Adrenal gland (tissue), 12 donors: ENCODE results near the gene MED12L. TPM values are rescaled to one million over a fixed set of nuclear protein-coding genes. Genes with fewer than 3 reads are reported as not detected.
A peak's percentile ranks its signal among the peaks of the same experiment; 100 is the strongest.

ENCODE experiments used
- DNase-seq, 7 donors: peaks; one replicate each; pipeline ENCODE4 v3.0.0-alpha.2; 2019 to 2020
- H3K27ac ChIP-seq, 5 donors: fragments of 200-600 bp; sonication (generic) in 4 of 5; 1 replicate in 3 of 5; 2 replicates in 2 of 5; pipeline versions ENCODE4 v1.5.1 to v1.8.0; 2016 to 2020; ENCODE audit warnings: mild to moderate bottlenecking in 1 of 5
- H3K27me3 ChIP-seq: fragments of 200-600 bp; 2 replicates; pipeline ENCODE4 v1.8.0; 2021
- H3K36me3 ChIP-seq, 2 donors: fragments of 200-600 bp; replicated peaks in 1 of 2; 1 replicate in 1 of 2; 2 replicates in 1 of 2; pipeline versions ENCODE4 v1.5.1 to v1.8.0; 2018 to 2022
- H3K4me1 ChIP-seq, 2 donors: fragments of 200-600 bp; replicated peaks in 1 of 2; 1 replicate in 1 of 2; 2 replicates in 1 of 2; pipeline versions ENCODE4 v1.5.1 to v1.8.0; 2018 to 2021
- H3K4me3 ChIP-seq, 4 donors: fragments of 200-600 bp; sonication (generic) in 3 of 4; one replicate each; pipeline ENCODE4 v1.5.1; 2016 to 2018
- H3K9me3 ChIP-seq, 3 donors: fragments of 200-600 bp; sonication (generic) in 1 of 3; replicated peaks in 1 of 3; 1 replicate in 2 of 3; 2 replicates in 1 of 3; pipeline versions ENCODE4 v1.5.1 to v1.8.0; 2016 to 2021
- CTCF ChIP-seq, 6 experiments: fragments of 450-650 bp in 4 of 6; fragments of 200-600 bp in 2 of 6; sonication (generic) in 1 of 6; IDR thresholded peaks; 1 replicate in 5 of 6; 2 replicates in 1 of 6; pipeline versions ENCODE4 v1.5.1 to v1.8.0; 2016 to 2021; ENCODE audit warnings: antibody characterized with exemption in 6 of 6, mild to moderate bottlenecking in 2 of 6, moderate library complexity in 1 of 6
- POLR2A ChIP-seq, 2 donors: fragments of 450-650 bp; IDR thresholded peaks; one replicate each; pipeline ENCODE4 v1.6.1; 2017; ENCODE audit warnings: antibody characterized with exemption in 2 of 2, mild to moderate bottlenecking in 2 of 2, moderate library complexity in 1 of 2
- WGBS, 4 donors: extraction: QIAGEN DNeasy Blood & Tissue Kit in 2 of 4; methylation state at CpG; one replicate each; pipeline versions ENCODE4 v1.1.5 to v1.1.7; 2013 to 2017; 5-methylcytosine and 5-hydroxymethylcytosine counted together
- intact Hi-C, 2 donors: fragments of 100-400 bp; cut with DNase I; formaldehyde crosslinking; loops; one replicate each; pipeline versions ENCODE4 v1.14.1 to v1.15.0; 2022 to 2023
- polyA plus RNA-seq, 3 donors: library from polyadenylated mRNA; stranded (reverse); fragments of 200-250 nt in 2 of 3; fragments of 350-450 nt in 1 of 3; fragmentation: Illumina TruSeq in 1 of 3; extraction: RNeasy Lipid Tissue Mini Kit (QIAGEN cat#74804) in 1 of 3; gene quantifications; one replicate each; pipeline ENCODE4 v1.2.3, GENCODE V29; 2013 to 2014
- total RNA-seq, 9 donors: library from RNA; depleted of rRNA in 4 of 9; stranded (reverse); fragments of >200 nt in 4 of 9; fragments of 120-200 nt in 1 of 9; fragmentation: NEBNext Ultra II Directional in 1 of 9; extraction: Animal tissue kit (Norgen Biotek cat#: 25700) in 1 of 9; gene quantifications; one replicate each; pipeline versions ENCODE4 v1.1.0 to v1.2.4, GENCODE V29; 2013 to 2023
- donor health status: healthy with polysubstance abuse.
- donor health status: Bipolar disorder and iron deficiency.
- donor health status: DM: yes; HTN: yes; CAD: no.
- donor health status: DM: no; HTN: no; CAD: no.
- donor health status: DM: no; HTN: no; CAD: no.
- donor health status: DM: yes; HTN: yes; CAD: no.

Gene MED12L
- total and polyA plus RNA-seq, 12 donors = 0.77 to 25.0 (median 6.3) TPM

- no peak for DNase-seq
- H3K4me1 ChIP-seq = no peaks in the 10 kb centered on the region
- no peaks in the 10 kb centered on the region for H3K36me3 ChIP-seq
- H3K4me3 ChIP-seq = no peak overlapping the region
- H3K27me3 ChIP-seq = no peaks in the 10 kb centered on the region
- WGBS, 4 donors = 85 to 89% (median 87%) methylated on average over 6 of the region's 6 CpGs
- intact Hi-C loops = no loop called here
- H3K9me3 ChIP-seq = no peaks in the 10 kb centered on the region
- no peak overlapping the region for H3K27ac ChIP-seq
- TF ChIP-seq CTCF (IDR thresholded peaks at IDR 0.05) (no peak), POLR2A (IDR thresholded peaks at IDR 0.05) (no peak)
These were observed 191.2 kb downstream of the MED12L start for GRCh38 chr3:151276687-151277042.

GRCh38 chr3:151278230-151278629 is 192.8 kb downstream of the MED12L start, which contains the start of gene P2RY14:
P2RY14 (minus strand) TSS chr3:151278542; CDS start chr3:151214316, 64,226 bp downstream.
- DNase-seq = no peak
- Histone ChIP-seq H3K27ac (no peak within 1 kb of the TSS), H3K4me3 (no peak within 1 kb of the TSS), H3K9me3 (no peaks in the 10 kb centered on the region), H3K27me3 (no peaks in the 10 kb centered on the region), H3K4me1 (peaks cover 0 to 5% of the 10 kb centered on the region in 2 donors), H3K36me3 (no peaks in the 10 kb centered on the region)
- WGBS, 4 donors = 53 to 72% (median 68%) methylated on average over 4 of the region's 4 CpGs
- intact Hi-C loops = no loop called here
- TF ChIP-seq CTCF (IDR thresholded peaks at IDR 0.05) (no peak), POLR2A (IDR thresholded peaks at IDR 0.05) (no peak)

- no peak for TF ChIP-seq POLR2A (IDR thresholded peaks at IDR 0.05)
- TF ChIP-seq CTCF (IDR thresholded peaks at IDR 0.05) = no peak
- Histone ChIP-seq H3K4me3 (no peak overlapping the region), H3K27me3 (no peaks in the 10 kb centered on the region), H3K9me3 (no peaks in the 10 kb centered on the region), H3K27ac (no peak overlapping the region), H3K36me3 (no peaks in the 10 kb centered on the region), H3K4me1 (peaks cover 0 to 17% of the 10 kb centered on the region in 2 donors)
- no peak for DNase-seq
- WGBS, 4 donors = 86 to 89% (median 88%) methylated on average over 9 of the region's 9 CpGs
- intact Hi-C loops = loop anchor here (5.0 kb wide), 3 partner anchors 54 to 114 kb away; no protein-coding TSS in a partner anchor
These were observed 196.3 kb downstream of the MED12L start for GRCh38 chr3:151281671-151282324.

GRCh38 chr3:151282921-151283320 is 197.5 kb downstream of the MED12L start:
- Histone ChIP-seq H3K4me3 (no peak overlapping the region), H3K36me3 (no peaks in the 10 kb centered on the region), H3K27me3 (no peaks in the 10 kb centered on the region), H3K9me3 (no peaks in the 10 kb centered on the region), H3K27ac (no peak overlapping the region), H3K4me1 (peaks cover 0 to 17% of the 10 kb centered on the region in 2 donors)
- intact Hi-C loops = loop anchor here (5.0 kb wide), 3 partner anchors 56 to 116 kb away; no protein-coding TSS in a partner anchor
- no peak for TF ChIP-seq POLR2A (IDR thresholded peaks at IDR 0.05)
- TF ChIP-seq CTCF (IDR thresholded peaks at IDR 0.05) = peak; percentile 54 to 88 (median 78)
- no peak for DNase-seq
- WGBS, 4 donors = 0 to 4% (median 2%) methylated on average over 1 of the region's 1 CpG
